MM.1S (cell line): ENCODE data around the gene CCDC134.

Experiments
- EZH2 ChIP-seq: fragments of 300-600 bp; sonication (generic); optimal IDR thresholded peaks from 2 replicates; pipeline ENCODE3; 2017; ENCODE audit warnings: low read depth, mild to moderate bottlenecking, antibody characterized with exemption, low read length, mixed read lengths
- EZH2phosphoT487 ChIP-seq: fragments of 300-600 bp; sonication (generic); IDR thresholded peaks from 2 replicates; pipeline ENCODE4 v1.6.1; 2018; ENCODE audit warnings: antibody characterized with exemption, low read length
- TF ChIP-seq, protein P1 (sequence below): fragments of 300-600 bp; sonication (generic); IDR thresholded peaks from 2 replicates; pipeline ENCODE4 v1.5.1; 2016; ENCODE audit warnings: antibody characterized with exemption, low read length, mixed read lengths

DNA sequence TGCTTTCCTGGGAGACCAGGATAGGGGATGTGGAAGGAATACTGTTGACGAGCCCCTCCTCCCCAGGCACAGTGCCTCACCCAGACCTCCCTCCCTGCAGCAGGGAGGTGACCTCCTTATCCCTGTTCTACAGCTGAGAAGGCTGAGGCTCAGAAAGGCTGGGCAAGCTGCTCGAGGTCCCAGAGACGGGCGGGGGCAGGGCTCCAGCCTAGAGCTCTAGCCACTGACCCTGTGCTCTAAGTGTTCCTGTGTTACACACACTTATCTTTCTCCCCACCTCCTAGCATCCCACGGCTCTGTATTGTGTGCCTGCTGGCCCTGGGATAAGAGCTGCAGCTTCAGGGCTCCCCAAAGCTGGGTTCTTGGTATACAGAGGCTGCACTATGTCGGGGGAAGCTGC is 7.9 kb downstream of the CCDC134 start:
- TF ChIP-seq, protein P1, sequence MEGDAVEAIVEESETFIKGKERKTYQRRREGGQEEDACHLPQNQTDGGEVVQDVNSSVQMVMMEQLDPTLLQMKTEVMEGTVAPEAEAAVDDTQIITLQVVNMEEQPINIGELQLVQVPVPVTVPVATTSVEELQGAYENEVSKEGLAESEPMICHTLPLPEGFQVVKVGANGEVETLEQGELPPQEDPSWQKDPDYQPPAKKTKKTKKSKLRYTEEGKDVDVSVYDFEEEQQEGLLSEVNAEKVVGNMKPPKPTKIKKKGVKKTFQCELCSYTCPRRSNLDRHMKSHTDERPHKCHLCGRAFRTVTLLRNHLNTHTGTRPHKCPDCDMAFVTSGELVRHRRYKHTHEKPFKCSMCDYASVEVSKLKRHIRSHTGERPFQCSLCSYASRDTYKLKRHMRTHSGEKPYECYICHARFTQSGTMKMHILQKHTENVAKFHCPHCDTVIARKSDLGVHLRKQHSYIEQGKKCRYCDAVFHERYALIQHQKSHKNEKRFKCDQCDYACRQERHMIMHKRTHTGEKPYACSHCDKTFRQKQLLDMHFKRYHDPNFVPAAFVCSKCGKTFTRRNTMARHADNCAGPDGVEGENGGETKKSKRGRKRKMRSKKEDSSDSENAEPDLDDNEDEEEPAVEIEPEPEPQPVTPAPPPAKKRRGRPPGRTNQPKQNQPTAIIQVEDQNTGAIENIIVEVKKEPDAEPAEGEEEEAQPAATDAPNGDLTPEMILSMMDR, result no peak
- TF ChIP-seq EZH2 (no peak), EZH2phosphoT487 (no peak)
